ENCODE results near the gene GJC3. TPM values are rescaled to one million over a fixed set of nuclear protein-coding genes. Genes with fewer than 3 reads are reported as not detected.
"Not testable (repeated sequence)": the region's sequence is repeated elsewhere in the genome, so short reads cannot be mapped to it uniquely, and the experiment has no call there.

GJC3 gene, protein sequence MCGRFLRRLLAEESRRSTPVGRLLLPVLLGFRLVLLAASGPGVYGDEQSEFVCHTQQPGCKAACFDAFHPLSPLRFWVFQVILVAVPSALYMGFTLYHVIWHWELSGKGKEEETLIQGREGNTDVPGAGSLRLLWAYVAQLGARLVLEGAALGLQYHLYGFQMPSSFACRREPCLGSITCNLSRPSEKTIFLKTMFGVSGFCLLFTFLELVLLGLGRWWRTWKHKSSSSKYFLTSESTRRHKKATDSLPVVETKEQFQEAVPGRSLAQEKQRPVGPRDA
- not detected for total RNA-seq (2021; fragmentation: NEBNext Ultra II Directional; extraction: Animal tissue kit (Norgen Biotek cat#: 25700))
- long read RNA-seq: 0 reads

DNA sequence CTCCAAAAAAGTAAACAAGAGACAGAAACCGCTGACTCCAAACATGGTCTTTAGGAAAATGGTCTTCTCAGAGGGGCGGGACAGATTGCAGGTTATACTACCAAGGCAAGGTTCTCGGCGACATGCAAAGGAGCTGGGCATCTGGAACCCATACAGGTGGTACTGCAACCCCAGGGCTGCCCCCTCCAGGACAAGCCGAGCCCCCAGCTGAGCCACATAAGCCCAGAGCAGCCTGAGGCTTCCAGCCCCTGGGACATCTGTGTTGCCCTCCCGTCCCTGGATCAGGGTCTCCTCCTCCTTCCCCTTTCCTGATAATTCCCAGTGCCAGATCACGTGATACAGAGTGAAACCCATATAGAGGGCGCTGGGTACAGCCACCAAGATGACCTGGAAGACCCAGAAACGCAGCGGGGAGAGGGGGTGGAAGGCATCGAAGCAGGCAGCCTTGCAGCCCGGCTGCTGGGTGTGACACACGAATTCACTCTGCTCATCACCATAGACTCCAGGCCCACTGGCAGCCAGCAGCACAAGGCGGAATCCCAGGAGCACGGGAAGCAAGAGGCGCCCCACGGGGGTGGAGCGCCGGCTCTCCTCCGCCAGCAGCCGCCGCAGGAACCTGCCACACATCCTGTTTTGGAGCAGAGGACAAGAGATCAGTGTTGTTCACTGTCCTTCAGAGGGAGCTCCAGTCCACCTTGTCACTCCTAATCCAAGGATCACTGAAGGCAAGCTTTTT lies at the start of gene GJC3:
Gene GJC3 (minus strand): TSS at position 627 of the 736 bp plus-strand sequence. CDS start 0 bp downstream, at position 627.
- peak; percentile 66 for DNase-seq
- H3K9me3 Mint-ChIP-seq: no peaks in the 10 kb centered on the region
- H3K27me3 Mint-ChIP-seq (ENCODE audit: insufficient read depth): peaks cover 19% of the 10 kb centered on the region
- no peak within 1 kb of the TSS for H3K27ac Mint-ChIP-seq
- TF ChIP-seq CTCF (IDR thresholded peaks at IDR 0.05): peak; percentile 50
- peaks cover 18% of the 10 kb centered on the region for H3K4me1 Mint-ChIP-seq (ENCODE audit: low read depth)
- no peaks in the 10 kb centered on the region for H3K36me3 Mint-ChIP-seq (ENCODE audit: low read depth)
- H3K4me3 Mint-ChIP-seq: peak within 1 kb of the TSS; percentile 84

DNA sequence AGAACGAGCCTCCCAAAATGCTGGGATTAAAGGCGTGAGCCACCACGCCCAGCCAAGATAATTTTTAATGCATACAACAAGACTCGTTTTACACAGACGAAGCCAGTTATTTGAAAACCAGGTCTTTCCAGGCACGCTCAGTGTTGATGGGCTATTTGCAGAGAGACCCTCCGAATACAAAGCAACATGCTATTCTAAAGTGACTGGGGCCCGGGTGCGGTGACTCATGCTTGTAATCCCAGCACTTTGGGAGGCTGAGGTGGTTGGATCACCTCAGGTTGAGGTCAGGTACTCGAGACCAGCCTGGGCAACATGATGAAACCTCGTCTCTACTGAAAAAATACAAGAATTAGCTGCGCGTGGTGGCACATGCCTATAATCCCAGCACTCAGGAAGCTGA lies 47.2 kb upstream of the GJC3 start:
- Mint-ChIP-seq H3K4me3 (no peak overlapping the region), H3K27me3 (ENCODE audit: insufficient read depth) (peaks cover 14% of the 10 kb centered on the region), H3K36me3 (ENCODE audit: low read depth) (no peaks in the 10 kb centered on the region), H3K4me1 (ENCODE audit: low read depth) (no peaks in the 10 kb centered on the region), H3K27ac (no peak overlapping the region), H3K9me3 (no peaks in the 10 kb centered on the region)
- DNase-seq: no peak
- no peak for TF ChIP-seq CTCF (IDR thresholded peaks at IDR 0.05)

DNA sequence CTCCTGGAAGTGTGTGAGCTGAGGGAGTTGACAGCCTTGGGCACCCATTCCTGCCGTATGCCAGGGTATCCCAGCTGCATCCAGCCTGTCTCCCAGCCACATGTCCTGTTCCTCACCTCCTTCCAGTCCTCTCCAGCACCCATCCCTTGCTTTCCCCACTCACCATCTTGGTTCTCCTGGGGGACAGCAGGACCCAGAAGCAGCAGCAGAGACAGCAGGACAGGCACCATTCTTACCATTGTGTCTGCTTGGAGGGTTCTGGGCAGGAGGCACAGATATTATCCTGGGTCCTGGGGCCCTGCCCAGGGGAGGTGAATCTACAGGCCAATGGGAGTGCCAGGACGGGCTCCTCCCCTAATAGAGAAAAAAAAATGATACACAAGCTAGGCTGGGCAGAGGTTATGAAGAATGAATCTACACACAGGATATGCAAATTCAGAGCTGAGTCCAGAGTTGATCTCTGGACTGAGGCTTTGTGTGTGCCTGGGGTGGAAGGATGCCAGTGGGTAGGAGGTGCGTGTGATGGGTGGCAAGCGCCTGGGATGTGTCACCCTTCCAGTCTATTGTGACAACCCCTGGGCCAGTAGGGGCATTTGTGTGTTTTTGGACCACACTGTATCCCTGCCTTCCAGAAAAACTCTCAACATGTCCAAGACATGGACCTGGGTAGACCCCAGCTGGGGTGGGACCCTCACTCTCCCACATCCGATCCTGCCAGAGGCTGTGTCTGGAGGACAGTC lies 46.5 kb upstream of the GJC3 start, which contains the start of gene AZGP1:
Gene AZGP1 (minus strand): TSS at position 250 of the 740 bp plus-strand sequence. CDS start 11 bp downstream, at position 239.
- no peak for TF ChIP-seq CTCF (IDR thresholded peaks at IDR 0.05)
- no peaks in the 10 kb centered on the region for H3K36me3 Mint-ChIP-seq (ENCODE audit: low read depth)
- H3K9me3 Mint-ChIP-seq: no peaks in the 10 kb centered on the region
- peaks cover 14% of the 10 kb centered on the region for H3K27me3 Mint-ChIP-seq (ENCODE audit: insufficient read depth)
- no peak within 1 kb of the TSS for H3K27ac Mint-ChIP-seq
- no peak within 1 kb of the TSS for H3K4me3 Mint-ChIP-seq
- H3K4me1 Mint-ChIP-seq (ENCODE audit: low read depth): no peaks in the 10 kb centered on the region
- DNase-seq: peak; percentile 18

GRCh38 chr7:99974681-99975080 lies 45.3 kb upstream of the GJC3 start:
- Mint-ChIP-seq H3K27me3 (ENCODE audit: insufficient read depth) (peaks cover 16% of the 10 kb centered on the region), H3K36me3 (ENCODE audit: low read depth) (no peaks in the 10 kb centered on the region), H3K9me3 (no peaks in the 10 kb centered on the region), H3K4me3 (no peak overlapping the region), H3K27ac (no peak overlapping the region), H3K4me1 (ENCODE audit: low read depth) (no peaks in the 10 kb centered on the region)
- no peak for DNase-seq
- no peak for TF ChIP-seq CTCF (IDR thresholded peaks at IDR 0.05)

DNA sequence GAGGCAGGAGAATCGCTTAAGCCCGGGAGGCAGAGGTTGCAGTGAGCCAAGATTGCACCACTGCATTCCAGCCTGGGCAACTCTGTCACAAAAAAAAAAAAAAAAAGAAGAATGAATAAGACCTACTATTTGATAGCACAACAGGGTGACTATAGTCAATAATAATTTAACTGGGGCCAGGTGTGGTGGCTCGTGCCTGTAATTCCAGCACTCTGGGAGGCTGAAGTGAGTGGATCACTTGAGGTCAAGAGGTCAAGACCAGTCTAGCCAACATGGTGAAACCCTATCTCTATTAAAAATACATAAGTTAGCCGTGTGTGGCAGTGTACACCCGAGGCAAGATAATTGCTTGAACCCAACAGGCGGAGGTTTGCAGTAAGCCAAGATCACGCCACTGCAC lies 44.4 kb upstream of the GJC3 start:
- H3K9me3 Mint-ChIP-seq; H3K4me1 Mint-ChIP-seq (ENCODE audit: low read depth); H3K27ac Mint-ChIP-seq; H3K4me3 Mint-ChIP-seq; H3K36me3 Mint-ChIP-seq (ENCODE audit: low read depth); DNase-seq: not testable (repeated sequence)
- peaks cover 20% of the 10 kb centered on the region for H3K27me3 Mint-ChIP-seq (ENCODE audit: insufficient read depth)

Data from HFFc6 (cell line).